GM06990 (cell line): Measurements from ENCODE around the gene ATIC.

ENCODE experiments used
- DNase-seq: peaks from one replicate; pipeline ENCODE4 v3.0.0-alpha.2; 2011; ENCODE audit not compliant: insufficient read length; ENCODE audit errors: extremely low read depth
- H3K27me3 ChIP-seq: replicated peaks from 2 replicates; pipeline ENCODE4 v1.6.0; 2011; ENCODE audit warnings: low read length; ENCODE audit not compliant: control insufficient read depth, insufficient read depth
- H3K36me3 ChIP-seq: 2 replicates; pipeline ENCODE4 v1.5.1; 2011; ENCODE audit warnings: low read length; ENCODE audit not compliant: control insufficient read depth, insufficient read depth
- H3K4me3 ChIP-seq: replicated peaks from 2 replicates; pipeline ENCODE4 v1.5.1; 2011; ENCODE audit warnings: low read depth, mild to moderate bottlenecking, control low read depth, low read length
- TF ChIP-seq, protein P1 (sequence below): IDR thresholded peaks from 2 replicates; pipeline ENCODE4 v1.5.1; 2011; ENCODE audit warnings: low read length, control low read depth, mild to moderate bottlenecking, inconsistent platforms; ENCODE audit not compliant: insufficient read depth, poor library complexity, severe bottlenecking

ATIC gene

GRCh38 chr2:215388002-215388728, 76.3 kb downstream of the ATIC start:
- TF ChIP-seq, protein P1, sequence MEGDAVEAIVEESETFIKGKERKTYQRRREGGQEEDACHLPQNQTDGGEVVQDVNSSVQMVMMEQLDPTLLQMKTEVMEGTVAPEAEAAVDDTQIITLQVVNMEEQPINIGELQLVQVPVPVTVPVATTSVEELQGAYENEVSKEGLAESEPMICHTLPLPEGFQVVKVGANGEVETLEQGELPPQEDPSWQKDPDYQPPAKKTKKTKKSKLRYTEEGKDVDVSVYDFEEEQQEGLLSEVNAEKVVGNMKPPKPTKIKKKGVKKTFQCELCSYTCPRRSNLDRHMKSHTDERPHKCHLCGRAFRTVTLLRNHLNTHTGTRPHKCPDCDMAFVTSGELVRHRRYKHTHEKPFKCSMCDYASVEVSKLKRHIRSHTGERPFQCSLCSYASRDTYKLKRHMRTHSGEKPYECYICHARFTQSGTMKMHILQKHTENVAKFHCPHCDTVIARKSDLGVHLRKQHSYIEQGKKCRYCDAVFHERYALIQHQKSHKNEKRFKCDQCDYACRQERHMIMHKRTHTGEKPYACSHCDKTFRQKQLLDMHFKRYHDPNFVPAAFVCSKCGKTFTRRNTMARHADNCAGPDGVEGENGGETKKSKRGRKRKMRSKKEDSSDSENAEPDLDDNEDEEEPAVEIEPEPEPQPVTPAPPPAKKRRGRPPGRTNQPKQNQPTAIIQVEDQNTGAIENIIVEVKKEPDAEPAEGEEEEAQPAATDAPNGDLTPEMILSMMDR: no peak

DNA sequence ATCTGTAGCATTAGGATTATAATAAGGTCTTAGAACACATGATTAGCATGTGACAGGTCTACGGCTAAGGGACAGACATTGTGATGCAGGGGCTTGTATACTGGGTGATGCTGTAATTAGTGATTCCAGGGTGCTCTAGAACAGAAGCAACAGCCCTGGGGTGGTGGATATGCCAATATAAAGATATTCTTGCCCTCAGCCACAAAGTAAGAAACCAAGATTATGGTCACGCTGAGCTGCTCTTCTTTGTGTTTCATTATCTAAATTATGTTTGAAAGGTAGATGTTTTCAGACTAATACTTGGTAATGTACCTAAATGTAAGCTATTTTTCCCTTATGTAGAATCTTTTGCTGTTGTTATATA, 78.7 kb downstream of the ATIC start:
- TF ChIP-seq, protein P1: no peak
- no peaks in the 10 kb centered on the region for H3K27me3 ChIP-seq
- no peaks in the 10 kb centered on the region for H3K36me3 ChIP-seq
- no peak overlapping the region for H3K4me3 ChIP-seq
- no peak for DNase-seq

More at GRCh38 chr2:215388002-215388728, 76.3 kb downstream of the ATIC start:
- no peak for DNase-seq
- Histone ChIP-seq H3K36me3 (no peaks in the 10 kb centered on the region), H3K4me3 (no peak overlapping the region), H3K27me3 (no peaks in the 10 kb centered on the region)

GRCh38 chr2:215391531-215391930, 79.7 kb downstream of the ATIC start:
- H3K27me3 ChIP-seq: no peaks in the 10 kb centered on the region
- TF ChIP-seq, protein P1: no peak
- H3K36me3 ChIP-seq: no peaks in the 10 kb centered on the region
- no peak for DNase-seq
- H3K4me3 ChIP-seq: no peak overlapping the region

- TF ChIP-seq, protein P1: no peak
- Histone ChIP-seq H3K4me3 (no peak overlapping the region), H3K27me3 (no peaks in the 10 kb centered on the region), H3K36me3 (no peaks in the 10 kb centered on the region)
- DNase-seq: no peak
Measured at GRCh38 chr2:215392164-215392563, 80.3 kb downstream of the ATIC start.

DNA sequence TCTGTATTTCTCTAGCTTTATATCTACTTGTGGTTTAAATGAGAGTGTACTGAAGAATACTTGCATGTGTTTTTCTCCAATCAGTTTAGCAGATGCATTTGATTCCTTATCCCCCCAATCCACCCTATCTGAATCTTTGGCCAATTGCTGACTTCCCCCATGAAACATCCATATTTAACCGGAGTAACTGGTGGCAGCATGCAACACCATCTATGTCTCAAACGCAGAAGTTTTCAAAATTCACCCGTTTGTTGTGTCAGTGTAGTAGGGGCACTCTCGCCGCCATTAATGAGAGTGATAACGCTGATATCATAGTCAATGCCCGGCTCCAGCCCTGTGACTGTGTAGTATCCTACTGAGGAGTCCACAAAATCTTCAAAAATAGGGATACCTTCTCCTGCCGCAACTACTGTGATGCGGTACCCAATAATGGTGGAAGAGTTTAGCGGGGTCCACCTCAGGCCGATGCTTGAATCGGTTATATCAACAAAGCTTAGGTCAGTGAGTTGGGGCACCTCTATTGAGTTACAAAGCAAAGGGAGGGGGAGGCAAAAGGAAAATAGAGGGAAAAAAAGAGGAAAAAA, 80.9 kb downstream of the ATIC start:
- DNase-seq: no peak
- Histone ChIP-seq H3K4me3 (no peak overlapping the region), H3K36me3 (no peaks in the 10 kb centered on the region), H3K27me3 (no peaks in the 10 kb centered on the region)
- TF ChIP-seq, protein P1: no peak
